Raji (cell line): ENCODE data around the gene CUL4A.

Experiments used
- POLR2A ChIP-seq: IDR thresholded peaks from 2 replicates; pipeline ENCODE4 v1.6.1; 2011; ENCODE audit warnings: low read depth, low read length, control low read depth; ENCODE audit not compliant: insufficient read depth

Gene CUL4A

DNA sequence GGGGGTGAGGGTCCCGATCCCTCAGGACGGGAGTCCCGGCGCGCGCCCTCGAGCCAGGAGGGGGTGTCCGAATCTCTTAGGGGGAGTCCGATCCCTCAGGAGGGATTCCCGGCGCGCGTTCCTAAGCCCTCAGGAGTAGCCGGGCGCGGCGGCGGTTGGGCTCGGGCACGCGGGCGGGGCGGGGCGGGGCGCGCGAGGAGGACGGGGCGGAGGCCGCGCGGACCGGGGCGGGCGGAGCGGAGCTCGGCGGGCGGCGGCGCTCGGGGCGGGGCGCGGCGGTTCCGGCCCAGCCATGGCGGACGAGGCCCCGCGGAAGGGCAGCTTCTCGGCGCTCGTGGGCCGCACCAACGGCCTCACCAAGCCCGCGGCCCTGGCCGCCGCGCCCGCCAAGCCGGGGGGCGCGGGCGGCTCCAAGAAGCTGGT lies at the start of gene CUL4A:
Gene CUL4A (plus strand): TSS at position 278 of the 423 bp plus-strand sequence. CDS start 15 bp downstream, at position 293.
- TF ChIP-seq POLR2A = no peak; the same call in 1 of the 2 replicates

DNA sequence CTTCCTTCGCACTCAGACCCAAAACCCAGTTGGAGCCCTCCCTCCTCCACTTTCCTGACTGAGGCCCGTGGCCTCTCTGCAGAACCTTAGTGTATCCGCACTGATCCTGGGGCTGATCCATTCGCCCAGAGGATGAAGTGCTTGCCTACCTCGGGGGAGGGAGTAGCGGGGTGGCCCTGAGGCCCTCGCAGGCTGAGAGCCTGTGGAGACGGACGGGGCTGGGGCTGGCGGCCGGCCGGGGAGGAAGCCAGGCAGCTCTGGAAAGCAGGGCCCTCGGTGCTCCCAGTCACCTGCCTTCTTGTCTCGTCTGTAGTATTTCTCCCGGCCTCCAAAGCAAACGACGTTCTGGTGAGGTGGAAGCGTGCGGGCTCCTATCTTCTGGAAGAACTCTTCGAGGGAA lies 49.7 kb upstream of the CUL4A start:
- TF ChIP-seq POLR2A = no peak

- TF ChIP-seq POLR2A = no peak
Measured at GRCh38 chr13:113160983-113161382, 48.4 kb upstream of the CUL4A start.

GRCh38 chr13:113161433-113161832 lies 48.0 kb upstream of the CUL4A start:
- no peak for TF ChIP-seq POLR2A

DNA sequence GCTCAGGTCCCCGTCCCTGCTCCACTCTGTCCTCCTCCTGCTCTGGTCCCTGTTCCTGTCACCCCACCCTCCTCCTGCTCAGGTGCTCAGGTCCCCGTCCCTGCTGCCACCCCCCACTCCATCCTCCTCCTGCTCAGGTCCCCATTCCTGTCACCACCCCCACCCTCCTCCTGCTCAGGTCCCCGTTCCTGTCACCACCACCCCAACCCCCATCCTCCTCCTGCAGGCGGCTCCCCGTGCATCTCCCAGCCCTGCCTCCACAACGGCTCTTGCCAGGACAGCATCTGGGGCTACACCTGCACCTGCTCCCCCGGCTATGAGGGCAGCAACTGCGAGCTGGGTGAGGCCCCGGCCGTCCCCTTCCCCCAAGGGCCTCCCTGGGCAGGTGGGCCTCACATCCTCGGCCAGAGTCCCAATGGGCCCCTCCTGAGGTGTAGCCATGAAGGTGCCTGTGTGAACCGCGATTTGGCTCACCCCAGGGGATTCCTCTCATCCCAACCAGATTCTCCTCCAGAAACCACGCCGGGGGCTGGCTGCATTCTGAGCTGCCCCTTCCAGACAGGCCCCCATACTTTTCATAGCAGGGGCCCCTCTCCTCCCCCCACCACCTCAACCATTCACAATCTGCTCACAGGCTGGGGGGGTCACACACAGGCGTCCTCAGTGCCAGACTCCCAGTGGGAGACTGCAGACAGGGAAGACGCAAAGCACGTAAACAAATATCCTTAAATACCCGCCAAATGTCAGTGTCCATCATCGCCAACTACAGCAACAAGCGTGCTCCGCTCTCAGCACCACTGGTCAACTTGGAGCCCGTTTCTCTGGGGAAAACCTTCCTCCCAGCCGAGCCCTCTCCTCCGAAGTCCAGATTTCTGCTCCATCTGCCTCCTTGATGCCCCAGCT lies 46.4 kb upstream of the CUL4A start:
- no peak for TF ChIP-seq POLR2A

DNA sequence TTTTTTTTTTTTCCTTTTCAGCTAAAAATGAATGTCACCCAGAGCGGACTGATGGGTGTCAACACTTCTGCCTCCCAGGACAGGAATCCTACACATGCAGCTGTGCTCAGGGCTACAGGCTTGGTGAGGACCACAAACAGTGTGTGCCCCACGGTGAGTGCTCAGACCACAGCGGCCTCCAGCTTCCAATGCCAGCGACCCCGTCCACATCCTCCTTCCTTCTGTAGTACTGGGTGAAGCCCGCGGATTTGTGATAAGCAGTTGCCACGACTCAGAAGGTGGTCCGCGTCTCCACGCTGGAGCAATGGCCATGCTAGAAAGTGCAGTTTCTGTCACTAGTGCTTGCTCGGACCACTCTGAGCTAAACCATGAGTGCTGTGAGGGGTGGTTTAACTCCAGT lies 44.9 kb upstream of the CUL4A start:
- TF ChIP-seq POLR2A = no peak

DNA sequence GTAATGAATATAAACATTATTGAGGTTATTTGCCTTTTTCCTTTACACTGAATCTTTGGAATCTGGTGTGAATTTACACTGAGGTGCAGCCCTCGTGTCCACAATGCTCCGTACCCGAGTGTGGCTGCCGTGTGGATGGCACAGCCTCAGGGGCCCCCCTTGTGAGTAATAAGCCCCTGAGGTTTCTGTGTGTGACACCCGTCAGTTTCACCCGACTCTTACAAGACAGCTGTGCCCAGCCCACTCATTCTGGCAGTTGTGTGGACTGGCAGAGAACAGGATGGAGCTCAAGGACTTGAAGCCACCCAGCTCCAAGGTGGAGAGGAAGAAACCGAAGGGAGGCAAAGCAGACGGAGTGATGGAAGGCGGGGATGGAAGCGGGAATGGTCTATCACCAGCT lies 43.1 kb upstream of the CUL4A start:
- TF ChIP-seq POLR2A = no peak

DNA sequence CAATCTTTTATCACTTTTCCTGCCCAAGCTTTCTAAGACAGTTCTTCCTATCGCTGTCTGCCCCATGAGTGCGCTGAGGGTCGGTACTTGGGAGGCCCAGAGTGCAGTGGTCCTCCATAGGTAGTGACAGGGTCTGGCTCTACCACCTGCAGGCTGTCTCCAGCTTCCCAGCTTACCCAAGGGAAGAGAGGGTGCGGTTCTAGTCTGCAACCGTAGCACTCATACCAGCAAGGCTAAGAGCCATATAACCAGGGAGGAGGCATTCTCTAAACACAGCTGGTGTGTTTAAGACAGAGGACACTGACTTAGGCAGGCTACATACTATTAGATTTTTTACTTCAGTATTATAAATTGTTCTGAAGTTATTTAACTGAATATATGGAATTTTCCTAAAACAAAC lies 42.7 kb upstream of the CUL4A start:
- no peak for TF ChIP-seq POLR2A

GRCh38 chr13:113167155-113167554 lies 42.3 kb upstream of the CUL4A start:
- no peak for TF ChIP-seq POLR2A

GRCh38 chr13:113167575-113167974 lies 41.8 kb upstream of the CUL4A start:
- no peak for TF ChIP-seq POLR2A

DNA sequence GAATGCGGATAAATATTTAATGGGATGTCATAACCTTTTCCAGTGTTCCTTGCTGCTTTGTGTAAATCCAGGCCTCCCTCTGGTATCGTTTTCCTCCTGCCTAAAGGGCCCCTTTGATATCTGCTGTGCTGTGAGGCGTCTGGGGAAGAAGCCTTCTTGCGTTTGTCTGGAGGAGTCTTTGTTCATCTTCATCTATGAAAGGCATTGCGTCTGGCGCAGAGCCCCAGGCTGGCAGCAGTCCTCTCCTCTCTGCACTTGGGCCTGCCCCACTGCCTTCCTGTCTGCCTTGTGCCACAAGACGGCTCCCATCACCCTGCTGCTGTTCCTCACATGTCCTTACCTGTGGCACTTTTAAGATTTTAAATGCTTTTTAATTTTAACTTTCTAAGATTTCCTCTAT lies 41.2 kb upstream of the CUL4A start:
- TF ChIP-seq POLR2A = no peak

- no peak for TF ChIP-seq POLR2A
Measured at GRCh38 chr13:113169277-113170272, 39.8 kb upstream of the CUL4A start.

DNA sequence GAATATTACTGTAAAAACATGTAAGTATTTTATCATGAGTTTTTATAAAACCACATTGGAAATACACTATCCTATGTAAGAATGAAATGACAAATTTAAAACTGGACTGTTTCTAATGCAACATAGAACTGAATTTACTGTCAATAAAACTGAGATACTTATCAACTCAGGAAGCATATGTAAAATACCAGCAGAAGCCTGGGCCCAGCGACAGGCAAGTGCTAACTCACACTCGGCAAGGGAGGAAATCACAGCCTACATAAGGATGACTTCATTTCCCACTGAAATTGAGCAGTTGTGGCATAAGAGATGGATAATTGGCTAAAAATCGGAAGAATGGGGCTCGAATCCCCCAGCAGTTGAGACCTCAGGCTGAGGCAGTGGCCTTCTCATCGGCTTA lies 38.9 kb upstream of the CUL4A start:
- TF ChIP-seq POLR2A = no peak

DNA sequence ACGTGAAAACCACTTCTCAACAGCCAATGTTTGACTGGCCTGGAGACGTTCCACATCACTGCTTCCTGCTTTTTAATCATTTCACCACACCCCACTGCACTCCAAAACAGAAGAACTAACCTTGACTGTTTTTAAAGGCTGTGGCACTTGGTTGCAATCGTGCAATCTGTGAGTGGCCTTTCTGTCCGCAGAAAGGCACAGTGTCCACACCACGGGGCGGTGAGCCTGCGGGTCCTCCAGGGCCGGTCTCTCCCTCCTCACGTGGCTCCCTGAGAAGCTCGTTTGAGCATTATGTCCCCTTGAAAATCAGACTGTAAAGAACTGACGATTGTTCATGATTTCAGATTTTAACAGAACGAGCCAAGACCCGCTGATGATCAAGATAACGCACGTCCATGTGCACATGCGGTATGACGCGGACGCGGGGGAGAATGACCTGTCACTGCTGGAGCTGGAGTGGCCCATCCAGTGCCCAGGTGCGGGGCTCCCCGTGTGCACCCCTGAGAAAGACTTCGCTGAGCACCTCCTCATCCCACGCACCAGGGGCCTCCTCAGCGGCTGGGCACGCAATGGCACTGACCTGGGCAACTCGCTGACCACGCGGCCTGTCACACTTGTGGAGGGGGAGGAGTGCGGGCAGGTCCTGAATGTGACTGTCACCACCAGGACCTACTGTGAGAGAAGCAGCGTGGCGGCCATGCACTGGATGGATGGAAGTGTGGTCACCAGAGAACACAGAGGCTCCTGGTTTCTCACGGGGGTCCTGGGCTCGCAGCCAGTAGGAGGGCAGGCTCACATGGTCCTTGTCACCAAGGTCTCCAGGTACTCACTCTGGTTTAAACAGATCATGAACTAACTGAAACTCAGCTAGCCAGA lies 37.9 kb upstream of the CUL4A start:
- no peak for TF ChIP-seq POLR2A
